ENCODE measurements around the gene PDE4B.

The PDE4B gene

GRCh38 chr1:66348776-66349175, 556.1 kb downstream of the PDE4B start:
- no peak for TF ChIP-seq CTCF (IDR thresholded peaks at IDR 0.05)
- DNase-seq (ENCODE audit: low spot score), result no peak
- no peak overlapping the region for H3K4me3 ChIP-seq
- H3K27ac ChIP-seq, result no peak overlapping the region

- no peak for TF ChIP-seq CTCF (IDR thresholded peaks at IDR 0.05)
- Histone ChIP-seq H3K27ac (peak overlapping the region in 1 of 2 donors; percentile 33), H3K4me3 (no peak overlapping the region)
- no peak for DNase-seq (ENCODE audit: low spot score)
These were observed 556.5 kb downstream of the PDE4B start for GRCh38 chr1:66349242-66349641.

- no peak for DNase-seq (ENCODE audit: low spot score)
- peak overlapping the region in 1 of 2 donors; percentile 33 for H3K27ac ChIP-seq
- no peak for TF ChIP-seq CTCF (IDR thresholded peaks at IDR 0.05)
- H3K4me3 ChIP-seq, result peak overlapping the region; percentile 11
These were observed 557.4 kb downstream of the PDE4B start for GRCh38 chr1:66350001-66350547.

- Histone ChIP-seq H3K4me3 (no peak overlapping the region), H3K27ac (no peak overlapping the region)
- no peak for TF ChIP-seq CTCF (IDR thresholded peaks at IDR 0.05)
- no peak for DNase-seq (ENCODE audit: low spot score)
These were observed 558.8 kb downstream of the PDE4B start for GRCh38 chr1:66351478-66351877.

GRCh38 chr1:66351913-66352312, 559.2 kb downstream of the PDE4B start:
- DNase-seq (ENCODE audit: low spot score), result no peak
- no peak overlapping the region for H3K27ac ChIP-seq
- no peak overlapping the region for H3K4me3 ChIP-seq
- no peak for TF ChIP-seq CTCF (IDR thresholded peaks at IDR 0.05)

GRCh38 chr1:66352792-66353191, 560.1 kb downstream of the PDE4B start:
- no peak for TF ChIP-seq CTCF (IDR thresholded peaks at IDR 0.05)
- no peak for DNase-seq (ENCODE audit: low spot score)
- Histone ChIP-seq H3K27ac (no peak overlapping the region), H3K4me3 (no peak overlapping the region)

GRCh38 chr1:66353257-66353656, 560.6 kb downstream of the PDE4B start:
- peak overlapping the region in 1 of 2 donors; percentile 8 for H3K27ac ChIP-seq
- DNase-seq (ENCODE audit: low spot score), result no peak
- H3K4me3 ChIP-seq, result peak overlapping the region; percentile 3
- TF ChIP-seq CTCF (IDR thresholded peaks at IDR 0.05), result no peak

Data from coronary artery (tissue), 2 donors.